Measurements from ENCODE around the gene XPO4. TPM values are rescaled to one million over a fixed set of nuclear protein-coding genes. Genes with fewer than 3 reads are reported as not detected.

XPO4 gene
- total RNA-seq = 50.3 and 53.8 TPM in 2 replicates

GRCh38 chr13:20902438-20903163 is at the start of gene XPO4:
TSS of gene XPO4 (minus strand) at chr13:20902746. CDS start at chr13:20902738, 8 bp downstream.

DNA sequence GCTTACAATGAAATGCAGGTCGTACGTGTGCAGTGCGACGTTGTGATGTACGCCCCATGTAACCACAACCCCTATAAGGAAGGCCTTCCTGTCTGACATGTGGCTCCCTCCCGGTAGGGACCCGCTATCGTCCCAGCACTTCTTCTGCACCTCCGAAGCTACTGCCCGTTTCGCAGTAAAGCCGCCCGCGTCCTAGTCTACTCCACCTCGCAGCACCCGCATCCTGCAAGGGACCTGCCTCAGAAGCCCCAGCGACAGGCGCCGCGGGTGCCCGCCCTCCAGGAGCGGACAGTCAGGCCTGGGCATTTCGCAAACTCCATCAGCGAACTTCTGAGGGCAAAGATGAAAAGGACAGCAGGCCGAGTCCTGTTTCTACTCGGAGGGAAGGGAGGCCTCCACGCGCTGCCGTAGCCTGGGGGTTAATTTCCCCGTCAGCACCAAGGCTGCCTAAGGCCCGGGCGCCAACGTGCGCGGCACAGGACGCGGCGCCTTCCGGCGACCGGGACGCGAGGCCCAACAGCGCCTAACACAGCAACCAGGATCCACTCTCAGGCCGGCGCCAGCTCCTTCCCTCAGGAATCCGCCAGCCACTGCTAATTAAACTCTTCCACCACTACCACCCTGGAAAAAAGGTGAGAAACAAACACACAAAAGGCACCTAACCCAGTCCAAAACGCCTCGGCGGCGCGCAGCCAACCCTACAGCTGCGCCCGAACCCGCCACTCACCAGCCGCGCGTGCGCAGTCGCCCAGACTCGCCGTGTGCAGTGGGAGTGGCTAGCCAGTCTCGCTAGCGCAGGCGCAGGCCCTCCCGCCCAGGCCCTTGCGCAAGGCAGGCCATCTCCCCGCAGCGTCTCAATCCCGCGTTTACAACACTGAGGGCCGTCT is 129.1 kb downstream of the XPO4 start, which contains the start of gene EEF1AKMT1:
Gene EEF1AKMT1 (minus strand): TSS at position 768 of the 887 bp plus-strand sequence. CDS start 16,363 bp downstream, outside the sequence.

Other genes starting within 250 kb of the XPO4 start
- gene IL17D, start 199.0 kb downstream of the XPO4 start, total RNA-seq = 2.0 and 5.6 TPM in 2 replicates
- gene EEF1AKMT1, start 128.8 kb downstream of the XPO4 start, total RNA-seq = 9.3 and 10.9 TPM in 2 replicates
- gene LATS2, start 158.8 kb upstream of the XPO4 start, total RNA-seq = 54.9 and 61.8 TPM in 2 replicates
- 48.0 and 60.0 TPM in 2 replicates for gene SAP18, start 237.4 kb upstream of the XPO4 start, total RNA-seq